CD14-positive monocyte (primary cell): ENCODE measurements around the gene PAN3. TPM values are rescaled to one million over a fixed set of nuclear protein-coding genes. Genes with fewer than 3 reads are reported as not detected.

ENCODE experiments used
- DNase-seq, 3 donors: peaks; one replicate each; pipeline ENCODE4 v3.0.0-alpha.2; 2011 to 2022
- H2AFZ ChIP-seq: 2 replicates; pipeline ENCODE4 v1.6.0; 2012; ENCODE audit warnings: mild to moderate bottlenecking, low read depth, low read length, inconsistent platforms; ENCODE audit not compliant: insufficient read depth, poor library complexity, severe bottlenecking
- H3K27ac ChIP-seq, 2 donors: 1 replicate in 1 of 2; 2 replicates in 1 of 2; pipeline ENCODE4 v1.5.1; 2012 to 2013; ENCODE audit warnings: low read length in 2 of 2, control low read depth in 1 of 2, inconsistent platforms in 1 of 2, low read depth in 1 of 2, mild to moderate bottlenecking in 1 of 2
- H3K27me3 ChIP-seq, 2 donors: one replicate each; pipeline versions ENCODE4 v1.6.0 to v1.6.1; 2011 to 2013; ENCODE audit warnings: low read length in 2 of 2; ENCODE audit not compliant: control insufficient read depth in 2 of 2, insufficient read depth in 2 of 2
- H3K36me3 ChIP-seq, 2 donors: replicated peaks in 1 of 2; 1 replicate in 1 of 2; 2 replicates in 1 of 2; pipeline versions ENCODE4 v1.5.1 to v1.6.1; 2012 to 2013; ENCODE audit warnings: low read length in 2 of 2, control low read depth in 1 of 2, inconsistent platforms in 1 of 2, mild to moderate bottlenecking in 1 of 2; ENCODE audit not compliant: insufficient read depth in 2 of 2, control insufficient read depth in 1 of 2
- H3K4me1 ChIP-seq, 2 donors: 1 replicate in 1 of 2; 2 replicates in 1 of 2; pipeline versions ENCODE4 v1.5.1 to v1.6.1; 2012 to 2013; ENCODE audit warnings: low read length in 2 of 2, control low read depth in 1 of 2, inconsistent platforms in 1 of 2, mild to moderate bottlenecking in 1 of 2, moderate library complexity in 1 of 2; ENCODE audit not compliant: insufficient read depth in 2 of 2, control insufficient read depth in 1 of 2
- H3K4me2 ChIP-seq: replicated peaks from 2 replicates; pipeline ENCODE3; 2012; ENCODE audit warnings: low read length, moderate library complexity, mild to moderate bottlenecking; ENCODE audit not compliant: poor library complexity, severe bottlenecking; ENCODE audit errors: extremely low read depth
- H3K4me3 ChIP-seq, 3 experiments: fragments of 200-600 bp in 1 of 3; sonication (generic) in 1 of 3; replicated peaks in 1 of 3; 1 replicate in 2 of 3; 2 replicates in 1 of 3; pipeline ENCODE4 v1.5.1; 2011 to 2013; ENCODE audit warnings: low read length in 3 of 3, mild to moderate bottlenecking in 3 of 3, control low read depth in 2 of 3, low read depth in 2 of 3, inconsistent platforms in 1 of 3, moderate library complexity in 1 of 3
- H3K79me2 ChIP-seq: 2 replicates; pipeline ENCODE4 v1.6.0; 2012; ENCODE audit warnings: mild to moderate bottlenecking, control low read depth, inconsistent platforms, low read length, moderate library complexity; ENCODE audit not compliant: insufficient read depth
- H3K9ac ChIP-seq: 2 replicates; pipeline ENCODE4 v1.6.0; 2017; ENCODE audit warnings: low read length, mild to moderate bottlenecking; ENCODE audit not compliant: insufficient read depth, poor library complexity, severe bottlenecking
- H3K9me3 ChIP-seq, 2 donors: replicated peaks in 1 of 2; 1 replicate in 1 of 2; 2 replicates in 1 of 2; pipeline versions ENCODE4 v1.5.1 to v1.6.1; 2012 to 2013; ENCODE audit warnings: low read length in 2 of 2, control low read depth in 1 of 2; ENCODE audit not compliant: control insufficient read depth in 1 of 2, insufficient read depth in 1 of 2
- H4K20me1 ChIP-seq: 2 replicates; pipeline ENCODE4 v1.6.0; 2012; ENCODE audit warnings: mild to moderate bottlenecking, low read length, control low read depth, moderate library complexity; ENCODE audit not compliant: insufficient read depth
- H3K27ac Mint-ChIP-seq, 7 donors: one replicate each; pipeline ENCODE4 v1.8.0; 2020; ENCODE audit warnings: mild to moderate bottlenecking in 7 of 7, mixed read lengths in 7 of 7, moderate library complexity in 6 of 7, inconsistent platforms in 2 of 7
- H3K27me3 Mint-ChIP-seq, 3 donors: one replicate each; pipeline ENCODE4 v1.8.0; 2021 to 2022; ENCODE audit warnings: low read depth in 3 of 3, mild to moderate bottlenecking in 3 of 3, mixed read lengths in 3 of 3, moderate library complexity in 3 of 3, inconsistent platforms in 1 of 3
- H3K36me3 Mint-ChIP-seq, 2 donors: one replicate each; pipeline ENCODE4 v1.8.0; 2020; ENCODE audit warnings: mixed read lengths in 2 of 2, inconsistent platforms in 1 of 2, mild to moderate bottlenecking in 1 of 2
- H3K4me1 Mint-ChIP-seq: one replicate; pipeline ENCODE4 v1.8.0; 2020; ENCODE audit warnings: mild to moderate bottlenecking, mixed read lengths
- H3K4me3 Mint-ChIP-seq, 2 donors: one replicate each; pipeline ENCODE4 v1.8.0; 2020; ENCODE audit warnings: mild to moderate bottlenecking in 2 of 2, mixed read lengths in 2 of 2, moderate library complexity in 1 of 2
- H3K9me3 Mint-ChIP-seq, 7 donors: one replicate each; pipeline ENCODE4 v1.8.0; 2020 to 2022; ENCODE audit warnings: mixed read lengths in 7 of 7, mild to moderate bottlenecking in 6 of 7, moderate library complexity in 6 of 7, inconsistent platforms in 2 of 7
- WGBS: methylation state at CpG from one replicate; pipeline ENCODE4 v1.1.5; 2013; ENCODE audit warnings: missing lambda C conversion rate; ENCODE audit not compliant: insufficient coverage; 5-methylcytosine and 5-hydroxymethylcytosine counted together
- intact Hi-C, 2 donors: fragments of 100-400 bp; cut with micrococcal nuclease; formaldehyde crosslinking; loops; one replicate each; pipeline versions ENCODE4 v1.15.0 to v1.15.1; 2023
- polyA plus RNA-seq, 3 donors: library from polyadenylated mRNA; depleted of rRNA in 1 of 3; unstranded in 2 of 3; stranded (reverse) in 1 of 3; fragments of 300-500 nt in 2 of 3; fragments of >200 nt in 1 of 3; fragmentation: Illumina TruSeq in 2 of 3; gene quantifications; 1 replicate in 2 of 3; 2 replicates in 1 of 3; pipeline ENCODE4 v1.2.3, GENCODE V29; 2012 to 2021
- TF ChIP-seq, protein P1 (sequence below): fragments of 200-600 bp; IDR thresholded peaks from one replicate; pipeline ENCODE4 v1.8.0; 2022; ENCODE audit warnings: antibody characterized with exemption, mild to moderate bottlenecking

Gene PAN3
- polyA plus RNA-seq, 3 donors: 3.0 to 27.9 (median 3.2) TPM

DNA sequence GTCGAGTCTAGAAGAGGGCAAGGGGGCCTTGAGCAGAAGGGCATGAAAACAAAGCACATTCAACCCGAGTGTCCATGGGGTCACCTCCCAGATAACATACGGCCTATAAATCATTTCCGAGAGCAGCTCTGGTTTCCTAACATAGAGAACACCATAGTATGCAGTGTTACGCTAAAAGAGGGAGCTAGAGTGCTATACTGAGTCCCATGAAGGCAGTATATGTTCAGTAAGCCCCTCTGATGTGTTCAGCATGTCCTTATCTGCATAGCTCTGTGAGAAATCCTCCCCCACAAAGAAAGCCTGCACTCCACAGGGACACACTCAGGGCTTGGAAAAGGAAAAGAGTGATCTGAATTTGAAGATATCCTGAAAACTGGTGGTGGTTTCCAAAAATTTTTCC is 181.2 kb downstream of the PAN3 start:
- no peaks in the 10 kb centered on the region for H3K9me3 Mint-ChIP-seq
- WGBS: 100% methylated on average over 1 of the region's 5 CpGs

DNA sequence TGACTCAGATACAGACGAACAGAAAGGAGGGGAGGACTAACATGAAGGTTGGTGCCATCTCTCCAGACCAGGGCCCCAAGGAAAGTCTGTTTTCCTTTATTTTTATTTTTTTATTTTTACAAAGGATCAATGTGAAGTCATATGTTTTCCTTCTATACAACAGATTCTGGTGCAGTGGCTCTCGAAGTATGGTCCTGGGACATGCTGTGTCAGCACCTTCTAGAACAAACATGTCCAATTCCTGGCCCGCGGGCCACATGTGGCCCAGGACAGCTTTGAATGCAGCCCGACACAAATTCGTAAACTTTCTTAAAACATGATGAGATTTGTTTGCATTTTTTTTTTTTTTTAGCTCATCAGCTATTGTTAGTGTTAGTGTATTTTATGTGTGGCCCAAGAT is 181.9 kb downstream of the PAN3 start:
- H3K27me3 Mint-ChIP-seq: peaks cover 6 to 27% (median 19%) of the 10 kb centered on the region in 3 donors
- H3K4me1 Mint-ChIP-seq: peaks cover 11% of the 10 kb centered on the region
- Histone ChIP-seq H3K79me2 (no peaks in the 10 kb centered on the region), H3K9ac (no peak overlapping the region), H3K27me3 (peaks cover 6 to 8% of the 10 kb centered on the region in 2 donors), H3K4me1 (peaks cover 0 to 4% of the 10 kb centered on the region in 2 donors), H3K4me3 (no peak overlapping the region), H3K27ac (no peak overlapping the region), H3K4me2 (no peak overlapping the region), H2AFZ (no peak overlapping the region), H3K36me3 (no peaks in the 10 kb centered on the region), H3K9me3 (no peaks in the 10 kb centered on the region), H4K20me1 (no peaks in the 10 kb centered on the region)
- no peak overlapping the region for H3K27ac Mint-ChIP-seq
- no peak for DNase-seq
- 100% methylated on average over 1 of the region's 6 CpGs for WGBS
- no peaks in the 10 kb centered on the region for H3K36me3 Mint-ChIP-seq
- intact Hi-C loops: loop anchor here in 1 of 2 donors (5.0 kb wide), 2 partner anchors 317 to 477 kb away; no protein-coding TSS in a partner anchor
- no peaks in the 10 kb centered on the region for H3K9me3 Mint-ChIP-seq
- TF ChIP-seq, protein P1, sequence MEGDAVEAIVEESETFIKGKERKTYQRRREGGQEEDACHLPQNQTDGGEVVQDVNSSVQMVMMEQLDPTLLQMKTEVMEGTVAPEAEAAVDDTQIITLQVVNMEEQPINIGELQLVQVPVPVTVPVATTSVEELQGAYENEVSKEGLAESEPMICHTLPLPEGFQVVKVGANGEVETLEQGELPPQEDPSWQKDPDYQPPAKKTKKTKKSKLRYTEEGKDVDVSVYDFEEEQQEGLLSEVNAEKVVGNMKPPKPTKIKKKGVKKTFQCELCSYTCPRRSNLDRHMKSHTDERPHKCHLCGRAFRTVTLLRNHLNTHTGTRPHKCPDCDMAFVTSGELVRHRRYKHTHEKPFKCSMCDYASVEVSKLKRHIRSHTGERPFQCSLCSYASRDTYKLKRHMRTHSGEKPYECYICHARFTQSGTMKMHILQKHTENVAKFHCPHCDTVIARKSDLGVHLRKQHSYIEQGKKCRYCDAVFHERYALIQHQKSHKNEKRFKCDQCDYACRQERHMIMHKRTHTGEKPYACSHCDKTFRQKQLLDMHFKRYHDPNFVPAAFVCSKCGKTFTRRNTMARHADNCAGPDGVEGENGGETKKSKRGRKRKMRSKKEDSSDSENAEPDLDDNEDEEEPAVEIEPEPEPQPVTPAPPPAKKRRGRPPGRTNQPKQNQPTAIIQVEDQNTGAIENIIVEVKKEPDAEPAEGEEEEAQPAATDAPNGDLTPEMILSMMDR: no peak
- H3K4me3 Mint-ChIP-seq: no peak overlapping the region

More for the DNA sequence above, 181.2 kb downstream of the PAN3 start:
- H3K9ac ChIP-seq: no peak overlapping the region
- TF ChIP-seq, protein P1: no peak
- no peak overlapping the region for H3K27ac ChIP-seq
- no peak for DNase-seq
- no peak overlapping the region for H3K4me3 ChIP-seq
- Mint-ChIP-seq H3K4me3 (no peak overlapping the region), H3K36me3 (no peaks in the 10 kb centered on the region), H3K4me1 (peaks cover 11% of the 10 kb centered on the region), H3K27me3 (peaks cover 6 to 21% (median 13%) of the 10 kb centered on the region in 3 donors), H3K27ac (no peak overlapping the region)
- intact Hi-C loops: no loop called here
- peaks cover under 1 to 3% of the 10 kb centered on the region in 2 donors for H3K27me3 ChIP-seq
- no peak overlapping the region for H3K4me2 ChIP-seq
- H3K9me3 ChIP-seq: no peaks in the 10 kb centered on the region
- no peaks in the 10 kb centered on the region for H3K79me2 ChIP-seq
- H3K4me1 ChIP-seq: peaks cover 0 to 4% of the 10 kb centered on the region in 2 donors
- no peak overlapping the region for H2AFZ ChIP-seq
- H4K20me1 ChIP-seq: no peaks in the 10 kb centered on the region
- no peaks in the 10 kb centered on the region for H3K36me3 ChIP-seq
